GM18858 (cell line): ENCODE results near the gene MT1E.
"Not testable (repeated sequence)": the region's sequence is repeated elsewhere in the genome, so short reads cannot be mapped to it uniquely, and the experiment has no call there.

Experiments
- ATAC-seq: cut with Tn5 transposase; IDR thresholded peaks from one replicate; pipeline ENCODE4 v1.9.1; 2021; ENCODE audit not compliant: unreplicated experiment

The MT1E gene

GRCh38 chr16:56625140-56625942 lies at the start of gene MT1E:
TSS of gene MT1E (plus strand) at chr16:56625781. CDS start at chr16:56625852, 71 bp downstream.
- ATAC-seq = no peak

GRCh38 chr16:56576585-56577299 lies 48.8 kb upstream of the MT1E start:
- peak; percentile 62 for ATAC-seq

- ATAC-seq = no peak
Observed at GRCh38 chr16:56577300-56577625, 48.3 kb upstream of the MT1E start.

GRCh38 chr16:56580391-56581048 lies 45.1 kb upstream of the MT1E start:
- no peak for ATAC-seq

- not testable (repeated sequence) for ATAC-seq
Observed at GRCh38 chr16:56582911-56583310, 42.7 kb upstream of the MT1E start.

GRCh38 chr16:56583351-56584168 lies 42.0 kb upstream of the MT1E start:
- ATAC-seq = no peak

GRCh38 chr16:56584276-56584675 lies 41.3 kb upstream of the MT1E start:
- no peak for ATAC-seq

GRCh38 chr16:56588781-56589140 lies 36.8 kb upstream of the MT1E start:
- ATAC-seq = no peak

- no peak for ATAC-seq
Observed at GRCh38 chr16:56589141-56590039, 36.2 kb upstream of the MT1E start, which contains the start of gene MT3. TSS of gene MT3 (plus strand) at chr16:56589528. CDS start at chr16:56589591, 63 bp downstream.

GRCh38 chr16:56591377-56592060 lies 34.1 kb upstream of the MT1E start:
- no peak for ATAC-seq

GRCh38 chr16:56593573-56594291 lies 31.8 kb upstream of the MT1E start:
- no peak for ATAC-seq

GRCh38 chr16:56594292-56594619 lies 31.3 kb upstream of the MT1E start:
- ATAC-seq = no peak

- no peak for ATAC-seq
Observed at GRCh38 chr16:56600398-56600999, 25.1 kb upstream of the MT1E start.

GRCh38 chr16:56601325-56601724 lies 24.3 kb upstream of the MT1E start:
- no peak for ATAC-seq

- ATAC-seq = no peak
Observed at GRCh38 chr16:56603589-56603988, 22.0 kb upstream of the MT1E start.

- ATAC-seq = no peak
Observed at GRCh38 chr16:56604966-56605365, 20.6 kb upstream of the MT1E start.

- no peak for ATAC-seq
Observed at GRCh38 chr16:56605475-56605874, 20.1 kb upstream of the MT1E start.

GRCh38 chr16:56606071-56606475 lies 19.5 kb upstream of the MT1E start:
- no peak for ATAC-seq
